ENCODE results near the gene TSR1.

GRCh38 chr17:2336215-2336851 is at the start of gene TSR1:
- TF ChIP-seq, protein P1, sequence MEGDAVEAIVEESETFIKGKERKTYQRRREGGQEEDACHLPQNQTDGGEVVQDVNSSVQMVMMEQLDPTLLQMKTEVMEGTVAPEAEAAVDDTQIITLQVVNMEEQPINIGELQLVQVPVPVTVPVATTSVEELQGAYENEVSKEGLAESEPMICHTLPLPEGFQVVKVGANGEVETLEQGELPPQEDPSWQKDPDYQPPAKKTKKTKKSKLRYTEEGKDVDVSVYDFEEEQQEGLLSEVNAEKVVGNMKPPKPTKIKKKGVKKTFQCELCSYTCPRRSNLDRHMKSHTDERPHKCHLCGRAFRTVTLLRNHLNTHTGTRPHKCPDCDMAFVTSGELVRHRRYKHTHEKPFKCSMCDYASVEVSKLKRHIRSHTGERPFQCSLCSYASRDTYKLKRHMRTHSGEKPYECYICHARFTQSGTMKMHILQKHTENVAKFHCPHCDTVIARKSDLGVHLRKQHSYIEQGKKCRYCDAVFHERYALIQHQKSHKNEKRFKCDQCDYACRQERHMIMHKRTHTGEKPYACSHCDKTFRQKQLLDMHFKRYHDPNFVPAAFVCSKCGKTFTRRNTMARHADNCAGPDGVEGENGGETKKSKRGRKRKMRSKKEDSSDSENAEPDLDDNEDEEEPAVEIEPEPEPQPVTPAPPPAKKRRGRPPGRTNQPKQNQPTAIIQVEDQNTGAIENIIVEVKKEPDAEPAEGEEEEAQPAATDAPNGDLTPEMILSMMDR (conservative IDR thresholded peaks at IDR 0.05) = 0 out of 2 replicates have a peak, but pooled peaks have one; percentile 14
- TF ChIP-seq EZH2 (IDR thresholded peaks at IDR 0.05; ENCODE audit: low read depth) = no peak
